HEK293T (cell line): ENCODE measurements around the gene SRRM3.

Experiments used
- ARNT ChIP-seq: fragments of 450-650 bp; IDR thresholded peaks from 2 replicates; pipeline ENCODE4 v1.6.1; 2017; ENCODE audit warnings: mild to moderate bottlenecking
- ELF4 ChIP-seq: fragments of 450-650 bp; IDR thresholded peaks from 2 replicates; pipeline ENCODE4 v1.6.1; 2017; ENCODE audit warnings: antibody characterized with exemption
- FOXM1 ChIP-seq: fragments of 450-650 bp; IDR thresholded peaks from 2 replicates; pipeline ENCODE4 v1.6.1; 2017; ENCODE audit warnings: mild to moderate bottlenecking, borderline replicate concordance
- HDGF ChIP-seq: fragments of 450-650 bp; IDR thresholded peaks from 2 replicates; pipeline ENCODE4 v1.6.1; 2017; ENCODE audit warnings: antibody characterized with exemption, borderline replicate concordance
- NFRKB ChIP-seq: fragments of 450-650 bp; IDR thresholded peaks from 2 replicates; pipeline ENCODE4 v1.6.1; 2016; ENCODE audit warnings: mild to moderate bottlenecking, moderate library complexity
- PKNOX1 ChIP-seq: fragments of 450-650 bp; IDR thresholded peaks from 2 replicates; pipeline ENCODE4 v1.6.1; 2016
- SUZ12 ChIP-seq: fragments of 450-650 bp; IDR thresholded peaks from 2 replicates; pipeline ENCODE4 v1.6.1; 2016; ENCODE audit warnings: mild to moderate bottlenecking

- TF ChIP-seq PKNOX1 (no peak), ARNT (no peak), FOXM1 (no peak), NFRKB (no peak), HDGF (no peak), SUZ12 (no peak), ELF4 (no peak)
Observed at GRCh38 chr7:76217942-76218566, 16.4 kb downstream of the SRRM3 start.
